ENCODE data around the gene SNRPD3.

DNA sequence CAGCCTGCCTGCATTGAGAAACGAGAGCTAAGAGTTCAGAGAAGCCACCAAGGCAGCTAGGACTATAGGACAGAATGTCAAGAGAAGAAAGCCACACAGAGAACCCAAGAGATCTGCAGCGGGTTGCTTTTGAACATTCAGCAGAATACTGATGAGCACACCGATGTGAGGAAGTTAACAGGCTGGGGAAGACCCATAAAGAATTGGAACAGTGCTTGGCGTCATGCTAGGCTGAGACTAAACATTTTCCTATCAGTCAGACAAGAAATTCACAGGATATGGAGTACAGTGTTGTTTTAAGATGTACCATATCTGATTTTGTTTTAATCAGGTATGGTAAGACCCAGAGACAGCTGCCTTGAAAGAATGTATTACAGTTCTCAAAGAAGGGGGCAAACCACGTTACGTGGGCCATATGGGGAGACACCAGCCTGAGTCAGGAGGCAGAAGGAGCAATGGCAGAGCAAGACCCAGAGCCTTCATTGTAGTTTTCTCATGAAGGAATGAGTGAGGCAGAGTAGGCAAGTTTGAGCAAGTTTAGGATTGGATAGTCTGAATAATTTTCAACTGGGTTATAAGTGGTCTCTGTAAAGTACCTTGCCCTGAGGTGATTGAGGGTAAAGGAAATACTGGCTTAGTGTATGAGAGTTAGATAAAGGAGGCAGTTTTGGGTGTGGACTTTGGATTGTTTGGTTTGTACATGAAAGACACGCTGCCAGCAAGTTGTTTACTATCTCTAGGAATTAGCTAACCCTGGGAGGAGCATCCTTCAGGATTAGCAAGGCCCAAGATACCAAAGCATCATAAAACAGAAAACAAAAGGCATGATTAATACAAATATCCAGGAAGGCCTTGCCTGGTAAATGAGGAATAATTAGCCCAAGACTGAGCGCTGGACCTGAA, 22.8 kb downstream of the SNRPD3 start:
- no peak for TF ChIP-seq POLR2A (IDR thresholded peaks at IDR 0.05)
- TF ChIP-seq, protein P1, sequence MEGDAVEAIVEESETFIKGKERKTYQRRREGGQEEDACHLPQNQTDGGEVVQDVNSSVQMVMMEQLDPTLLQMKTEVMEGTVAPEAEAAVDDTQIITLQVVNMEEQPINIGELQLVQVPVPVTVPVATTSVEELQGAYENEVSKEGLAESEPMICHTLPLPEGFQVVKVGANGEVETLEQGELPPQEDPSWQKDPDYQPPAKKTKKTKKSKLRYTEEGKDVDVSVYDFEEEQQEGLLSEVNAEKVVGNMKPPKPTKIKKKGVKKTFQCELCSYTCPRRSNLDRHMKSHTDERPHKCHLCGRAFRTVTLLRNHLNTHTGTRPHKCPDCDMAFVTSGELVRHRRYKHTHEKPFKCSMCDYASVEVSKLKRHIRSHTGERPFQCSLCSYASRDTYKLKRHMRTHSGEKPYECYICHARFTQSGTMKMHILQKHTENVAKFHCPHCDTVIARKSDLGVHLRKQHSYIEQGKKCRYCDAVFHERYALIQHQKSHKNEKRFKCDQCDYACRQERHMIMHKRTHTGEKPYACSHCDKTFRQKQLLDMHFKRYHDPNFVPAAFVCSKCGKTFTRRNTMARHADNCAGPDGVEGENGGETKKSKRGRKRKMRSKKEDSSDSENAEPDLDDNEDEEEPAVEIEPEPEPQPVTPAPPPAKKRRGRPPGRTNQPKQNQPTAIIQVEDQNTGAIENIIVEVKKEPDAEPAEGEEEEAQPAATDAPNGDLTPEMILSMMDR (IDR thresholded peaks at IDR 0.05), result no peak
